GM20000 (cell line): ENCODE data around the gene SH3BP5.
A peak's percentile ranks its signal among the peaks of the same experiment; 100 is the strongest.

Source experiments
- DNase-seq: peaks from one replicate; pipeline ENCODE4 v3.0.0; 2012; ENCODE audit warnings: low spot score
- TF ChIP-seq, protein P1 (sequence below): IDR thresholded peaks from 2 replicates; pipeline ENCODE4 v1.5.1; 2012; ENCODE audit warnings: mild to moderate bottlenecking, control low read depth; ENCODE audit errors: extremely low read depth, missing control alignments

Gene SH3BP5

DNA sequence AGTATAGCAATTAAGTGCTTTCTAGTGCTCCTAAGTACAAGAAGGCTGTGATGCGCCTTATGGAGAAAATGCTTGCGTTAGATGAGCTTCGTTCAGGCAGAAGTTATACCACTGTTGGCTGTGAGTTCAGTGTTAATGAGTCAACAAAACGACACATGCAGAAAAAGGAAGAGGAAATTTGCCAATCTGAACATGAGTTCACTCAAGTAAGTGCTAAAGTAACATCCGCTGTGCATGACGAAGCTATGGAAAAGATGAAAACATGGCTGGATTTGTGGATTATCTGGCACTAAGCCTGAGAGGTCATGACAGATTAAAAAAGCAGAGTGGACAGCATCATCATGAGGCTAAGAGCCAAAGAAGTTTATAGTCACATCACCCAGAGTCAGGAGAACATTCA is 36.9 kb downstream of the SH3BP5 start:
- TF ChIP-seq, protein P1, sequence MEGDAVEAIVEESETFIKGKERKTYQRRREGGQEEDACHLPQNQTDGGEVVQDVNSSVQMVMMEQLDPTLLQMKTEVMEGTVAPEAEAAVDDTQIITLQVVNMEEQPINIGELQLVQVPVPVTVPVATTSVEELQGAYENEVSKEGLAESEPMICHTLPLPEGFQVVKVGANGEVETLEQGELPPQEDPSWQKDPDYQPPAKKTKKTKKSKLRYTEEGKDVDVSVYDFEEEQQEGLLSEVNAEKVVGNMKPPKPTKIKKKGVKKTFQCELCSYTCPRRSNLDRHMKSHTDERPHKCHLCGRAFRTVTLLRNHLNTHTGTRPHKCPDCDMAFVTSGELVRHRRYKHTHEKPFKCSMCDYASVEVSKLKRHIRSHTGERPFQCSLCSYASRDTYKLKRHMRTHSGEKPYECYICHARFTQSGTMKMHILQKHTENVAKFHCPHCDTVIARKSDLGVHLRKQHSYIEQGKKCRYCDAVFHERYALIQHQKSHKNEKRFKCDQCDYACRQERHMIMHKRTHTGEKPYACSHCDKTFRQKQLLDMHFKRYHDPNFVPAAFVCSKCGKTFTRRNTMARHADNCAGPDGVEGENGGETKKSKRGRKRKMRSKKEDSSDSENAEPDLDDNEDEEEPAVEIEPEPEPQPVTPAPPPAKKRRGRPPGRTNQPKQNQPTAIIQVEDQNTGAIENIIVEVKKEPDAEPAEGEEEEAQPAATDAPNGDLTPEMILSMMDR: no peak
- no peak for DNase-seq

DNA sequence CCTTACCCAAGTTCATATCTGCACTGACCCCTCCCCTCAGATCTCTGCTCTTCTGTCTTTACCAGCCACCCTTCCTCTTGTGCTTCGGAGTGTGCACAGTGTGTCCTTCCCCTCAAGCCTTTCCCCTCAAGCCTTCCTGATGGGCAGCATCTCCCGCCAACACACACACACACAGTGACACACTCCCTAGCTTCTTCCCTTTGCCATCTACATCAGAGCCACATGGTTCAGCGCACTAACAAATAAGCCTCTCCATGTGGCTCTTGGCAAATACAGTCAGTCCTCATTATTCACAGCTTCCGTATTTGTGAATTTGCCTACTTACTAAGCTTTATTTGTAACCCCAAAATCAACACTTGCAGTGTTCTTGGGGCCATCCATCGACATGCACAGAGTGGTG is 37.5 kb downstream of the SH3BP5 start:
- TF ChIP-seq, protein P1: no peak
- no peak for DNase-seq

DNA sequence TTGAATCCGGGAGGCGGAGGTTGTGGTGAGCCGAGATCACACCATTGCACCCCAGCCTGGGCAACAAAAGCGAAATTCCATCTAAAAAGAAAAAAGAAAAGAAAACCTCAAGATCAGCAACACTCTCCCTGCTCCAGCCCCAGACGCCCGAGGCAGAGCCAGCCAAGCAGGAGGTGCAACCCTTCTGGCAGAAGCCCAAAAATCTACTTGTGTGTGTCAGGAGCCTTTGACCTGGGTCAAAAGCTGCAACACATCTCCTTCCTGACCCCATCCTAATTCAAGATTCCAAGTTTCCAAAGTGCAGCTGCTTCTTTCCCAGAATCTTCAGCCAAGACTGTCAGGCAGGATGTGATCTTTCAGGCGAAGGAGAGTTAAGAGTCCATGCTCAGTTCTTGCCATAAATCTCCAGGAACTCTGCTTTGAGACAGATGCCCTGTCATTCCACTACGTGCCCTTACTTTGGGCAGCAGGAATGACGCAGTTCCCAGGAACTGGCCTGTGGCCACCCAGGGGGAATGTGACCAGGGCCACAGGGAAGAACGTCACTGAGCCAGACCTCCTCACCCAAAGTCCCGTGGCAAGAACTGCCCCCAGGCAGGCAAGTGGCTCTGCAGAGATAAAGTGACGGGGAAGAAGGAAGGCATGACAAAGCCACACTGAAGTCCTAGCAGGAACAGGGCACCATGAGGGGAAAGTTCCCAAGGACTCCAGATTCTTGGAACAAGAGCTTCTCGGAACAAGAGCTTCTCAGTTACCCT is 39.4 kb downstream of the SH3BP5 start:
- DNase-seq: no peak
- TF ChIP-seq, protein P1: no peak

DNA sequence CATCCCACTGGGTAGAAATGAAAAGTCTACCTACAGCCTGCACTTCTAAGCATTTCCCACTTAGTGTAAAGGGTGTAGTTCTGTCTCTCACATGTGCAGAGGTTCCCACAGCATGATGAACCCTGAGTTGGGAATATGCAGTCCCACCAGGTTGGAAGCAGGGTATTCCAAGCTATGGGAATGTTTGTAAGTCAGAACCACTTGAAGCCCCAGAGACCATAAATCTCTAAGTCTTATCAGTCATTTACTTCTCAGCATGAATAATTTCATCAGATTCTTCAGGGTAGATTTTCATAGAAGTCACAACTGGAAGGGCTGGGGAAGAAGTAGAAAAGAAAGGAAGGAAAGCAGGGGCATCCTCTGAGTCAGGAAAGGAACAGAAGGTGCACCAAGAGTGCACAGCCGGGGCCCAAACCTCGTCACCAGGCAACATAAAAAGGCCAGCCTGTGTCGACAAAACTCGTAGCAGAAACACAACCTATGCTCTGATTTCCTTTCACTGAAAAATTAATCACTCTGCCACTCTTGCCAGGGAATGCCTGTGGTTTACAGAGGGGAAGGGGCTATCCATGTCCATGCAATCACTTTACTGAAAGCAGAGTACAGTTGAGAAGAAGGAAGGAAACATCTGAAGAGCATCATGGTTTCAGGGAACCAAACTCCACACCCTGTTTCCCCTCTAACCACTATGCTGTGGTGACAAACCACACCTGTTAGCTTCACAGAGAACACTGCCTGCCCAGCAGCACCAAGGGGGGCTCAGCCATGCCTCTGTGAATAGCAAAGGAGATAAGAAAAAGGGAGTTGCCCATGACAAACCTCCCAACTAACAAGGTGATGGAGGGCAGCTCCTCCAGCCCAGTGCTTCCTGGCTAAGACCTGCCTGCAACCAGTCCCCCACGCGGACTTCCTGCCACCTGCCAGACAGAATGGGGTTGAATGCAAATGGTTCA is 40.5 kb downstream of the SH3BP5 start:
- DNase-seq: peak; percentile 59
- TF ChIP-seq, protein P1: no peak

DNA sequence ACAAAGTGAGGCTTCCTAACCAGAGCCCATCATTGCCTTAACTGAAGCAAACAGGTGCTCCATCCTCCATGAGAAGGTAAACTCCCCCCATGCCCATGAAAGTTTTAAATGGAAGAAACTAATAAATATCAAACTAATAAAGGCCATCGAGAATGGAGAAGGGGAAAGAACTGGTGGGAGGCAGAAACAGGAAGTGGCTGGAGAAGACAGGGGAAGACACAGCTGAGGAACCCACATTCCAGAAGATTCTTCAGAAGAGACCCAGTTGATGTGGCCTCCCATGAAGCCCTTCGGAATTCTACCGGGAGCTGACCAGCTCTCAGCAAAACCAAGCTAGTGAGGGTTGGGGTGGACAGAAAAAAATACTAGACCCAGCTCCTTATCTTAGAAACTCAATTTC is 41.6 kb downstream of the SH3BP5 start:
- TF ChIP-seq, protein P1: no peak

DNA sequence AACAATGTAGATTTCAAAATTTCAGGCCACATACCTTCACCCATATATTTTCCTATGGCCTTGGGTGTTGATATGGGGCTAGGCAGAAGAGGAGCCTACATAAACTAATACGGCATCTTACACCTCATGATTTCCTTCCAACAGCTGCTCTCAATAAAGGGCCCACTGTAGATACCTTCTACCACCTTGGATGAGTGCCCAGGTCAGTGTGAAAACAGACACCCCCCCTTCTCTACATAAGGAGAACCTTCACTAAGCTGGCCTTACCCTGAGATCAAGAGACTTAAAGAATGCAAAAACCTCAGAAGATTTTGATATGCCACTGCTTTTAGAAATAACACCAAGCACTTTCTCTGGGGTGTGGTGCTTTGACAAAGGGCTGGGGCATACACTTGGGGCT is 42.7 kb downstream of the SH3BP5 start:
- TF ChIP-seq, protein P1: no peak
- DNase-seq: no peak

More for the DNA sequence above, 41.6 kb downstream of the SH3BP5 start:
- DNase-seq: no peak

DNA sequence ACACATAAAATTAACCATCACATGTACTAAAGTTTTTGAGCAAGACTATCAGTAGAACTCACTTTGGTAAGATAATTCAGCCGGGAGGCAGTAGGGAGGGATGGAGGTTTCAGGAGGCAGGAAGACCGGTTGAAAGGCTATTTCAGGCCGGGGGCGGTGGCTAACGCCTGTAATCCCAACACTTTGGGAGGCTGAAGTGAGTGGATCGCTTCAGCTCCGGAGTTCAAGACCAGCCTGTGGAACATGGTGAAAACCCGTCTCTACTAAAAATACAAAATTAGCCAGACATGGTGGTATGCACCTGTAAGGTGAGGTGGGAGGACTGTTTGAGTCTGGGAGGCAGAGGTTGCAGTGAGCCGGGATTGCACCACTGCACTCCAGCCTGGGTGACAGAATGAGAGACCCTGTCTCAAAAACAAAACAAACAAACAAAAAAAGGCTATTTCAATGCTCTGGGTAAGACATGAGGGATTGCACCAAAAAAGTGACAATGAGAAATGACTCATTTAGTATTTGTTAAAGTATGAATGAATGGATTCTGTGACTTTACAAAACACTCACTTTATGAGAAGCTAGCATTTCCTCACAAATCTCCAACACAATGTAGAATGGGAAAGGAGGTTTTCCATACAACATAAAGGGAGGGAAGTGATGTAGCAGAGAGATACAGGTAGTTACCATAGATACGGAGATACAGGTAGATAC is 43.9 kb downstream of the SH3BP5 start:
- no peak for DNase-seq
- TF ChIP-seq, protein P1: no peak
